Measurements from ENCODE around the gene GPR142.

Gene GPR142

GRCh38 chr17:74387365-74388218 is 20.3 kb downstream of the GPR142 start:
- H3K4me3 ChIP-seq (ENCODE audit: low read depth, low read length), result no peak overlapping the region
- peaks cover 28% of the 10 kb centered on the region for H3K4me1 ChIP-seq (ENCODE audit: control insufficient read depth, insufficient read depth, low read length)
- H3K27me3 ChIP-seq (ENCODE audit: control insufficient read depth, insufficient read depth, low read length), result no peaks in the 10 kb centered on the region
- no peak overlapping the region for H3K9ac ChIP-seq (ENCODE audit: low read depth, low read length)
- H3K27ac ChIP-seq (ENCODE audit: low read depth, low read length), result no peak overlapping the region
- no peaks in the 10 kb centered on the region for H3K36me3 ChIP-seq (ENCODE audit: control insufficient read depth, insufficient read depth, low read length)
- H3K9me3 ChIP-seq (ENCODE audit: control insufficient read depth, insufficient read depth, low read length), result no peaks in the 10 kb centered on the region

DNA sequence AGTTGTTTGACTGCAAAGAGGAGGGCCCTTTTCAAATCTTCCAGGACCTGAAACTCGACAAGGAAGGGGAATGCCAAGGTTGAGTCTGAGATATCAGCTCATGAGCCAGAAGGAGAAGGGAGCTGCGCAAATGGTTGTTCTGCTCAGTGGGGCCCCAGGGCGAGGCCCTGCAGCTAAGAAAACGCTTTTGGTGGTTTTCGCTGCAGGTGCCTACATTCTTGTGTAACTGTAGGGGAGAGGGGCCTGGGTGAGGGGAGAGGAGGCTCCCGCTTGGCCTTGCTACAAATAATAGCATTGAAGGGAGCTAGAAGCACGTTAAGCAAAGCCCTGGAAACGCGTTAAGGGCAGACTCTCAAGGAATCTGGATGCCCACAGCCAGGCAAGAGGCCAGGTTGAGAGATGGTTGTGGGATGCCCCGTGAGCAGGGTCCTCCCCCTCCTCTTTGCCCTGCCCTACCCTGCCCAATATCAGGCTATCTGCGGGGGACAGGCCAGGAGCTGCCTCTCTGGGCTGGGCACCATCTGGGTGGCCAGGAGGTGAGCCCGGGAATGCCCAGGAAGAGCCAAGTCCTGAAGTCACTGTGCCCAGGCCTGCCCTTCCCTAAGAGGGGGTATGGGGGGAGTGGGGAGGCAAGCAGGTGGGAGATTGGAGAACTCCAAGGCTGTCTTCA is 21.9 kb downstream of the GPR142 start:
- Histone ChIP-seq H3K27ac (ENCODE audit: low read depth, low read length) (no peak overlapping the region), H3K4me3 (ENCODE audit: low read depth, low read length) (no peak overlapping the region), H3K9me3 (ENCODE audit: control insufficient read depth, insufficient read depth, low read length) (no peaks in the 10 kb centered on the region), H3K9ac (ENCODE audit: low read depth, low read length) (no peak overlapping the region), H3K27me3 (ENCODE audit: control insufficient read depth, insufficient read depth, low read length) (no peaks in the 10 kb centered on the region), H3K36me3 (ENCODE audit: control insufficient read depth, insufficient read depth, low read length) (no peaks in the 10 kb centered on the region), H3K4me1 (ENCODE audit: control insufficient read depth, insufficient read depth, low read length) (peaks cover 28% of the 10 kb centered on the region)

GRCh38 chr17:74389937-74390679 is 22.8 kb downstream of the GPR142 start:
- no peak overlapping the region for H3K27ac ChIP-seq (ENCODE audit: low read depth, low read length)
- no peaks in the 10 kb centered on the region for H3K36me3 ChIP-seq (ENCODE audit: control insufficient read depth, insufficient read depth, low read length)
- H3K4me1 ChIP-seq (ENCODE audit: control insufficient read depth, insufficient read depth, low read length), result peaks cover 28% of the 10 kb centered on the region
- H3K9ac ChIP-seq (ENCODE audit: low read depth, low read length), result no peak overlapping the region
- no peak overlapping the region for H3K4me3 ChIP-seq (ENCODE audit: low read depth, low read length)
- H3K27me3 ChIP-seq (ENCODE audit: control insufficient read depth, insufficient read depth, low read length), result no peaks in the 10 kb centered on the region
- no peaks in the 10 kb centered on the region for H3K9me3 ChIP-seq (ENCODE audit: control insufficient read depth, insufficient read depth, low read length)

DNA sequence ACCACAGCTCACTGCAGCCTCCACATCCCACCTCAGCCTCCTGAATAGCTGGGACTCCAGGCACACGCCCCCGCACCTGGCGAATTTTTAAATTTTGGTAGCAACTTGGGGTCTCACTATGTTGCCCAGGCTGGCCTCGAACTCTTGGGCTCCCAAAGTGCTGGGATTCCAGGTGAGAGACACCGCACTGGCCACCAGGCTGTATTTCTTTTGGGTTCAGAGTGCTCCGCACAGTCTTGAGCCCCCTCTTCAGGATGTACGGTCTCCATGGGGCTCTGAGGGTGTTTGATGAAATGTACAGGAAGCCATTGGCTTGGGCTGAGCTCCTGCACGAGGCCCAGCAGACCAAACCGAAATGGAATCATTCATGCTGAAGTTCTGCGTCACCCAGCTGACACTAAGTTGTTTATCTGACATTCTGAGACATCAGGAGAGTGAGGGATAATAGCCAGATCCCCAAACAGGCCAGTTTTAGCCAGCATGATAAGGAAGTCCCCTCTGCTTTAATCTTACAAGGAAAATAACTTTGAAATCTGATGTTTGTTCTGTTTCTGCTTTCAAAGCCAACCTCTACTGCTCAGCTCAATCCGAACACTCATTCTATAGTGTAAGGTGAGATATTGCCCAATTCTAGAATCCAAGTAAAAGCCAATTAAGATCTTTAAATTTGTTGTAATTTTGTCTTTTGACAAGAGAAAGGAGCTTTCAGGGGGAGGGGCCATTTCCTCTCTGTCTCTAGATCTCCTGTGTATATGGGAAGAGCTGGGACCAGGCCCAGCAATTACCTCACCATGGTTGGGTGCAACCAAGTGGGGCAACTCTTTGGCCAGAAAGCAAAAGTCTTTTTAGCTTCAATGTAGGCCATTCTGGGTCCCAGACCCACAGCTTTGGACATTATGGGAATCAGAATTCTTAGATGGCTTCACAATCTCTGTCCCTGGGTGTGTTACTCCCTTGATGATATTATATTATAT is 23.7 kb downstream of the GPR142 start:
- Histone ChIP-seq H3K4me1 (ENCODE audit: control insufficient read depth, insufficient read depth, low read length) (peaks cover 28% of the 10 kb centered on the region), H3K4me3 (ENCODE audit: low read depth, low read length) (no peak overlapping the region), H3K27me3 (ENCODE audit: control insufficient read depth, insufficient read depth, low read length) (no peaks in the 10 kb centered on the region), H3K36me3 (ENCODE audit: control insufficient read depth, insufficient read depth, low read length) (no peaks in the 10 kb centered on the region), H3K27ac (ENCODE audit: low read depth, low read length) (no peak overlapping the region), H3K9ac (ENCODE audit: low read depth, low read length) (no peak overlapping the region), H3K9me3 (ENCODE audit: control insufficient read depth, insufficient read depth, low read length) (no peaks in the 10 kb centered on the region)

DNA sequence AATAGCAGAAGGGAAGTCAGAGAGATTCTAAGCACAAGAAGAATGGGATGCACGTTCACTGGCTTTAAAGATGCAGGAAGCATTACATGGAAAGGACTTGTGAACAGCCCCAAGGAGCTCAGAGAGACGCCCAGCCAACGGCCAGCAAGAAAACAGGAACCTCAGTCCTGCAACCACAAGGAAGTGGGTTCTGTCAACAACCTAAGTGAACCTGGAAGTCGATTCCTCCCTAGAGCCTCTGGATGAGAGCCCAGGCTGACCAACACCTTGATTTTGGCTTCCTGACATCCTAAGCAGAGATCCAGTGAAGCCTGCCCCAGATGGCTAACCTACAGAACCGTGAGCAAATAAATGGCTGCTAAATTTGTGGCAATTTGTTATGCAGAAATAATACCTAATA is 24.5 kb downstream of the GPR142 start:
- H3K4me1 ChIP-seq (ENCODE audit: control insufficient read depth, insufficient read depth, low read length), result peaks cover 25% of the 10 kb centered on the region

GRCh38 chr17:74392848-74393247 is 25.5 kb downstream of the GPR142 start:
- no peaks in the 10 kb centered on the region for H3K9me3 ChIP-seq (ENCODE audit: control insufficient read depth, insufficient read depth, low read length)
- H3K4me1 ChIP-seq (ENCODE audit: control insufficient read depth, insufficient read depth, low read length), result peaks cover 15% of the 10 kb centered on the region; the same call in 1 of the 2 replicates
- no peaks in the 10 kb centered on the region for H3K27me3 ChIP-seq (ENCODE audit: control insufficient read depth, insufficient read depth, low read length)
- no peak overlapping the region for H3K4me3 ChIP-seq (ENCODE audit: low read depth, low read length)
- no peaks in the 10 kb centered on the region for H3K36me3 ChIP-seq (ENCODE audit: control insufficient read depth, insufficient read depth, low read length)
- no peak overlapping the region for H3K9ac ChIP-seq (ENCODE audit: low read depth, low read length)
- H3K27ac ChIP-seq (ENCODE audit: low read depth, low read length), result no peak overlapping the region

More for the DNA sequence above, 24.5 kb downstream of the GPR142 start:
- no peak overlapping the region for H3K9ac ChIP-seq (ENCODE audit: low read depth, low read length)
- no peaks in the 10 kb centered on the region for H3K27me3 ChIP-seq (ENCODE audit: control insufficient read depth, insufficient read depth, low read length)
- H3K4me3 ChIP-seq (ENCODE audit: low read depth, low read length), result no peak overlapping the region
- H3K9me3 ChIP-seq (ENCODE audit: control insufficient read depth, insufficient read depth, low read length), result no peaks in the 10 kb centered on the region
- H3K27ac ChIP-seq (ENCODE audit: low read depth, low read length), result no peak overlapping the region
- no peaks in the 10 kb centered on the region for H3K36me3 ChIP-seq (ENCODE audit: control insufficient read depth, insufficient read depth, low read length)

DNA sequence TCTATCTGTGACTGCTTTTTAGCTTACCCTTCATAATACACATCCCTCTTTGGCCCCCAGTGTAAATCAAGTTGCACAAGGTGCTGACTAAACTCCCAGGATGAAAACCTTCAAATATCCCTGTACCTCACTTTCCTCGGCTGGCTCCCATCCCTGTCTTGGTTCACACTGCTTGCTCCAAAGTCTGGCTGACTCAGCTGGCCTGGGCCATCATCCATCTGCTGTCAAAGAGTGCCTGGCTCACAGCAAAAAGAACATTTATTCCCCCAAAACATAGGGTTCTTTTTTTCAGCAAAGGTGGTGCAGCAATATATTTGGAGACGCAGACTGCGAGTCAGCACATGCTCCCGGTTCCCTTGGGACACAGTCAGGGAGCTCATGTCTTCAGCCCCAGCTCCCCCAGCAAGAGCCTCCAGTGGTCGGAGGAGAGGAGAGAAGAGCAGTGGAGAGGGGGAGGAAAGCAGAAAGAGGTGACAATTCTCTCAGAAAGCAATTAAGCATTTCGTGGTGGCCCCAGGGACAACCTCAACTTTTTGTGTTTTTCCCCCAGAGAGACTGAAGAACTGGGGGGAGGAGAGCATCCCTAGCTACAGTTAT is 26.1 kb downstream of the GPR142 start:
- Histone ChIP-seq H3K9me3 (ENCODE audit: control insufficient read depth, insufficient read depth, low read length) (no peaks in the 10 kb centered on the region), H3K36me3 (ENCODE audit: control insufficient read depth, insufficient read depth, low read length) (no peaks in the 10 kb centered on the region), H3K9ac (ENCODE audit: low read depth, low read length) (no peak overlapping the region), H3K4me3 (ENCODE audit: low read depth, low read length) (no peak overlapping the region), H3K27me3 (ENCODE audit: control insufficient read depth, insufficient read depth, low read length) (no peaks in the 10 kb centered on the region), H3K27ac (ENCODE audit: low read depth, low read length) (no peak overlapping the region), H3K4me1 (ENCODE audit: control insufficient read depth, insufficient read depth, low read length) (peaks cover 13% of the 10 kb centered on the region; the same call in 1 of the 2 replicates)

- Histone ChIP-seq H3K27me3 (ENCODE audit: control insufficient read depth, insufficient read depth, low read length) (no peaks in the 10 kb centered on the region), H3K9me3 (ENCODE audit: control insufficient read depth, insufficient read depth, low read length) (no peaks in the 10 kb centered on the region), H3K36me3 (ENCODE audit: control insufficient read depth, insufficient read depth, low read length) (no peaks in the 10 kb centered on the region), H3K4me3 (ENCODE audit: low read depth, low read length) (no peak overlapping the region), H3K4me1 (ENCODE audit: control insufficient read depth, insufficient read depth, low read length) (peaks cover 3% of the 10 kb centered on the region; the same call in 1 of the 2 replicates), H3K27ac (ENCODE audit: low read depth, low read length) (no peak overlapping the region), H3K9ac (ENCODE audit: low read depth, low read length) (no peak overlapping the region)
Observed at GRCh38 chr17:74394275-74394950, 27.1 kb downstream of the GPR142 start.

- no peaks in the 10 kb centered on the region for H3K36me3 ChIP-seq (ENCODE audit: control insufficient read depth, insufficient read depth, low read length)
- H3K27ac ChIP-seq (ENCODE audit: low read depth, low read length), result no peak overlapping the region
Observed at GRCh38 chr17:74394977-74395376, 27.7 kb downstream of the GPR142 start.

More at GRCh38 chr17:74394977-74395376, 27.7 kb downstream of the GPR142 start:
- Histone ChIP-seq H3K27me3 (ENCODE audit: control insufficient read depth, insufficient read depth, low read length) (no peaks in the 10 kb centered on the region), H3K4me1 (ENCODE audit: control insufficient read depth, insufficient read depth, low read length) (no peaks in the 10 kb centered on the region), H3K4me3 (ENCODE audit: low read depth, low read length) (no peak overlapping the region), H3K9ac (ENCODE audit: low read depth, low read length) (no peak overlapping the region), H3K9me3 (ENCODE audit: control insufficient read depth, insufficient read depth, low read length) (no peaks in the 10 kb centered on the region)

All from HUES48 (cell line).